GM12891 (cell line): ENCODE measurements around the gene INTS7.

Source experiments
- PAX5 ChIP-seq: IDR thresholded peaks from 2 replicates; pipeline ENCODE4 v1.6.1; 2011; ENCODE audit warnings: low read length, moderate library complexity, mild to moderate bottlenecking; ENCODE audit not compliant: insufficient read depth, severe bottlenecking
- POLR2A ChIP-seq: IDR thresholded peaks from 2 replicates; pipeline ENCODE4 v1.6.1; 2011; ENCODE audit warnings: low read depth, low read length, control low read depth
- TAF1 ChIP-seq: IDR thresholded peaks from 2 replicates; pipeline ENCODE4 v1.6.1; 2011; ENCODE audit warnings: low read depth, low read length, control low read depth

GRCh38 chr1:211938561-211938997, 96.8 kb downstream of the INTS7 start:
- TF ChIP-seq PAX5, result no peak
- TF ChIP-seq TAF1, result no peak
- no peak for TF ChIP-seq POLR2A
